ENCODE results near the gene RBM12. TPM values are rescaled to one million over a fixed set of nuclear protein-coding genes. Genes with fewer than 3 reads are reported as not detected.

The RBM12 gene
- total and polyA plus RNA-seq, 2 donors (not counting 1 experiment from before 2014, with no cell fraction given) = 52.7 to 144 TPM

- peak overlapping the region; percentile 37 for H3K27ac Mint-ChIP-seq
Measured at GRCh38 chr20:35702051-35702823, 37.5 kb upstream of the RBM12 start.

More at GRCh38 chr20:35702051-35702823, 37.5 kb upstream of the RBM12 start:
- Histone ChIP-seq H3K27me3 (replicated peaks in 1 of 4; ENCODE audit: control extremely low read depth in 1 of 4, control insufficient read depth in 3 of 4, insufficient read depth in 4 of 4, low read length in 3 of 4) (no peaks in the 10 kb centered on the region), H3K79me2 (ENCODE audit: control insufficient read depth, insufficient read depth, low read length) (peaks cover 30% of the 10 kb centered on the region), H3K4me3 (ENCODE audit: control extremely low read depth in 1 of 5, extremely low read depth in 1 of 5, insufficient read depth in 1 of 5, low read depth in 2 of 5, low read length in 4 of 5) (no peak overlapping the region), H3K36me3 (replicated peaks in 1 of 2; ENCODE audit: control extremely low read depth in 1 of 2, control insufficient read depth in 1 of 2, extremely low read depth in 1 of 2, insufficient read depth in 2 of 2, low read length in 1 of 2) (peaks cover 15 to 50% of the 10 kb centered on the region in 2 experiments), H3K9ac (ENCODE audit: low read length) (no peak overlapping the region), H3K9me3 (ENCODE audit: control extremely low read depth in 1 of 3, control insufficient read depth in 2 of 3, insufficient read depth in 1 of 3, low read length in 2 of 3) (no peaks in the 10 kb centered on the region), H3K27ac (ENCODE audit: low read length in 2 of 2) (no peak overlapping the region), H3K4me1 (ENCODE audit: control insufficient read depth in 2 of 2, insufficient read depth in 2 of 2, low read length in 2 of 2) (peaks cover 17 to 23% of the 10 kb centered on the region in 2 donors), H2AFZ (ENCODE audit: insufficient read depth, low read depth, low read length, poor library complexity, severe bottlenecking) (no peak overlapping the region), H3K4me2 (replicated peaks; ENCODE audit: low read depth, low read length, poor library complexity, severe bottlenecking) (no peak overlapping the region), H4K20me1 (ENCODE audit: control insufficient read depth, insufficient read depth, low read length, poor library complexity, severe bottlenecking) (peaks cover 27% of the 10 kb centered on the region)
- ChIA-PET CTCF (interaction anchor here (1.4 to 1.6 kb wide), 3 partner anchors 10 to 181 kb away, joined by 3 to 5 read pairs (median 4); no protein-coding TSS in a partner anchor), POLR2A (interaction anchor here (0.6 to 1.0 kb wide), 4 partner anchors 27 to 289 kb away, joined by 3 to 6 read pairs (median 4); partner anchors contain the start of gene RBM39)
- intact Hi-C loops (cut with micrococcal nuclease) = no loop called here
- Mint-ChIP-seq H3K9me3 (ENCODE audit: insufficient read depth) (no peaks in the 10 kb centered on the region), H3K4me3 (no peak overlapping the region), H3K27me3 (no peaks in the 10 kb centered on the region), H3K4me1 (peaks cover 32% of the 10 kb centered on the region)
- TF ChIP-seq EZH2 (IDR thresholded peaks at IDR 0.05; ENCODE audit: borderline replicate concordance, insufficient read depth, low read depth, low read length, poor library complexity, severe bottlenecking) = no peak
- TF ChIP-seq, protein P1, sequence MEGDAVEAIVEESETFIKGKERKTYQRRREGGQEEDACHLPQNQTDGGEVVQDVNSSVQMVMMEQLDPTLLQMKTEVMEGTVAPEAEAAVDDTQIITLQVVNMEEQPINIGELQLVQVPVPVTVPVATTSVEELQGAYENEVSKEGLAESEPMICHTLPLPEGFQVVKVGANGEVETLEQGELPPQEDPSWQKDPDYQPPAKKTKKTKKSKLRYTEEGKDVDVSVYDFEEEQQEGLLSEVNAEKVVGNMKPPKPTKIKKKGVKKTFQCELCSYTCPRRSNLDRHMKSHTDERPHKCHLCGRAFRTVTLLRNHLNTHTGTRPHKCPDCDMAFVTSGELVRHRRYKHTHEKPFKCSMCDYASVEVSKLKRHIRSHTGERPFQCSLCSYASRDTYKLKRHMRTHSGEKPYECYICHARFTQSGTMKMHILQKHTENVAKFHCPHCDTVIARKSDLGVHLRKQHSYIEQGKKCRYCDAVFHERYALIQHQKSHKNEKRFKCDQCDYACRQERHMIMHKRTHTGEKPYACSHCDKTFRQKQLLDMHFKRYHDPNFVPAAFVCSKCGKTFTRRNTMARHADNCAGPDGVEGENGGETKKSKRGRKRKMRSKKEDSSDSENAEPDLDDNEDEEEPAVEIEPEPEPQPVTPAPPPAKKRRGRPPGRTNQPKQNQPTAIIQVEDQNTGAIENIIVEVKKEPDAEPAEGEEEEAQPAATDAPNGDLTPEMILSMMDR (IDR thresholded peaks at IDR 0.05) = no peak
- WGBS (ENCODE audit: insufficient coverage) = 88% methylated on average over 6 of the region's 12 CpGs
- DNase-seq = peak; percentile 21
- ATAC-seq (ENCODE audit: low read depth) = no peak
